Measurements from ENCODE around the gene DNAAF9. TPM values are rescaled to one million over a fixed set of nuclear protein-coding genes. Genes with fewer than 3 reads are reported as not detected.

The DNAAF9 gene
- total RNA-seq, 2 experiments from 2014 or later = 1.8 to 2.2 TPM

GRCh38 chr20:3407771-3408637, 535 bp upstream of the DNAAF9 start:
- CTCF ChIA-PET = no interaction called here
- intact Hi-C loops (cut with micrococcal nuclease) = loop anchor here (1.0 to 5.0 kb wide), 3 partner anchors 12 to 64 kb away; partner anchors contain the start of gene ATRN
- H3K9me3 Mint-ChIP-seq = no peaks in the 10 kb centered on the region

GRCh38 chr20:3406481-3407039, 909 bp downstream of the DNAAF9 start:
- peaks cover 34% of the 10 kb centered on the region for H3K4me1 Mint-ChIP-seq (ENCODE audit: low read depth)
- DNase-seq = no peak
- peak overlapping the region; percentile 84 for H3K4me3 Mint-ChIP-seq
- CTCF ChIA-PET = interaction anchor here (0.9 kb wide), 1 partner anchor 23 kb away, joined by 3 read pairs; no protein-coding TSS in a partner anchor
- no peaks in the 10 kb centered on the region for H3K27me3 Mint-ChIP-seq
- H3K9me3 Mint-ChIP-seq = no peaks in the 10 kb centered on the region
- intact Hi-C loops (cut with micrococcal nuclease) = loop anchor here (5.0 kb wide), 1 partner anchor 66 kb away; the partner anchor contains the start of gene ATRN
- H3K27ac Mint-ChIP-seq = peak overlapping the region; percentile 50
- no peaks in the 10 kb centered on the region for H3K36me3 Mint-ChIP-seq
- POLR2A ChIA-PET = no interaction called here

More at GRCh38 chr20:3407771-3408637, 535 bp upstream of the DNAAF9 start:
- Mint-ChIP-seq H3K27ac (peak overlapping the region; percentile 75), H3K4me3 (peak overlapping the region; percentile 84), H3K27me3 (no peaks in the 10 kb centered on the region), H3K4me1 (ENCODE audit: low read depth) (peaks cover 34% of the 10 kb centered on the region), H3K36me3 (no peaks in the 10 kb centered on the region)
- peak; percentile 74 for DNase-seq
- POLR2A ChIA-PET = interaction anchor here (0.6 to 1.5 kb wide), 4 partner anchors 12 to 62 kb away, joined by 3 to 5 read pairs (median 4); partner anchors contain the start of gene ATRN

GRCh38 chr20:3405696-3406358, 1.6 kb downstream of the DNAAF9 start:
- H3K27me3 Mint-ChIP-seq = no peaks in the 10 kb centered on the region
- no peak for DNase-seq
- H3K9me3 Mint-ChIP-seq = no peaks in the 10 kb centered on the region
- peaks cover 34% of the 10 kb centered on the region for H3K4me1 Mint-ChIP-seq (ENCODE audit: low read depth)
- H3K36me3 Mint-ChIP-seq = no peaks in the 10 kb centered on the region
- no peak overlapping the region for H3K4me3 Mint-ChIP-seq
- ChIA-PET CTCF (interaction anchor here (0.9 kb wide), 1 partner anchor 23 kb away, joined by 3 read pairs; no protein-coding TSS in a partner anchor), POLR2A (no interaction called here)
- intact Hi-C loops (cut with micrococcal nuclease) = loop anchor here (5.0 kb wide), 1 partner anchor 66 kb away; the partner anchor contains the start of gene ATRN
- H3K27ac Mint-ChIP-seq = no peak overlapping the region

GRCh38 chr20:3405139-3405538, 2.3 kb downstream of the DNAAF9 start:
- Mint-ChIP-seq H3K9me3 (no peaks in the 10 kb centered on the region), H3K27me3 (no peaks in the 10 kb centered on the region), H3K36me3 (no peaks in the 10 kb centered on the region), H3K4me3 (no peak overlapping the region), H3K4me1 (ENCODE audit: low read depth) (peaks cover 34% of the 10 kb centered on the region), H3K27ac (no peak overlapping the region)
- DNase-seq = no peak
- CTCF ChIA-PET = no interaction called here
- intact Hi-C loops (cut with micrococcal nuclease) = loop anchor here (5.0 kb wide), 1 partner anchor 67 kb away; the partner anchor contains the start of gene ATRN
- POLR2A ChIA-PET = no interaction called here

GRCh38 chr20:3404402-3404801, 3.1 kb downstream of the DNAAF9 start:
- H3K9me3 Mint-ChIP-seq = no peaks in the 10 kb centered on the region
- no peak overlapping the region for H3K27ac Mint-ChIP-seq
- ChIA-PET POLR2A (no interaction called here), CTCF (interaction anchor here (0.6 kb wide), 1 partner anchor 162 kb away, joined by 4 read pairs; no protein-coding TSS in a partner anchor)
- no peak overlapping the region for H3K4me3 Mint-ChIP-seq
- DNase-seq = no peak
- intact Hi-C loops (cut with micrococcal nuclease) = no loop called here
- H3K36me3 Mint-ChIP-seq = no peaks in the 10 kb centered on the region
- H3K4me1 Mint-ChIP-seq (ENCODE audit: low read depth) = peaks cover 34% of the 10 kb centered on the region
- no peaks in the 10 kb centered on the region for H3K27me3 Mint-ChIP-seq

- intact Hi-C loops (cut with micrococcal nuclease) = no loop called here
- no peaks in the 10 kb centered on the region for H3K9me3 Mint-ChIP-seq
- H3K27ac Mint-ChIP-seq = no peak overlapping the region
- H3K4me3 Mint-ChIP-seq = no peak overlapping the region
- ChIA-PET CTCF (no interaction called here), POLR2A (no interaction called here)
- no peaks in the 10 kb centered on the region for H3K36me3 Mint-ChIP-seq
- peaks cover 32% of the 10 kb centered on the region for H3K4me1 Mint-ChIP-seq (ENCODE audit: low read depth)
- DNase-seq = no peak
- no peaks in the 10 kb centered on the region for H3K27me3 Mint-ChIP-seq
Measured at GRCh38 chr20:3403741-3404140, 3.7 kb downstream of the DNAAF9 start.

- intact Hi-C loops (cut with micrococcal nuclease) = no loop called here
- Mint-ChIP-seq H3K4me3 (no peak overlapping the region), H3K36me3 (no peaks in the 10 kb centered on the region), H3K4me1 (ENCODE audit: low read depth) (peaks cover 26% of the 10 kb centered on the region), H3K27me3 (no peaks in the 10 kb centered on the region), H3K27ac (no peak overlapping the region), H3K9me3 (no peaks in the 10 kb centered on the region)
- ChIA-PET CTCF (no interaction called here), POLR2A (no interaction called here)
- no peak for DNase-seq
Measured at GRCh38 chr20:3402453-3402852, 5.0 kb downstream of the DNAAF9 start.

- H3K4me1 Mint-ChIP-seq (ENCODE audit: low read depth) = peaks cover 11% of the 10 kb centered on the region
- peaks cover 4% of the 10 kb centered on the region for H3K36me3 Mint-ChIP-seq
- no peaks in the 10 kb centered on the region for H3K27me3 Mint-ChIP-seq
- H3K4me3 Mint-ChIP-seq = no peak overlapping the region
- CTCF ChIA-PET = interaction anchor here (0.6 to 1.0 kb wide), 2 partner anchors 152 to 437 kb away, joined by 3 to 5 read pairs; no protein-coding TSS in a partner anchor
- intact Hi-C loops (cut with micrococcal nuclease) = no loop called here
- peaks cover 10% of the 10 kb centered on the region for H3K9me3 Mint-ChIP-seq
- no peak overlapping the region for H3K27ac Mint-ChIP-seq
- no peak for DNase-seq
- POLR2A ChIA-PET = interaction anchor here (0.6 kb wide), 1 partner anchor 31 kb away, joined by 3 read pairs; no protein-coding TSS in a partner anchor
Measured at GRCh38 chr20:3400260-3401155, 7.0 kb downstream of the DNAAF9 start.

GRCh38 chr20:3398681-3399252, 8.7 kb downstream of the DNAAF9 start:
- peaks cover 10% of the 10 kb centered on the region for H3K9me3 Mint-ChIP-seq
- peaks cover 4% of the 10 kb centered on the region for H3K36me3 Mint-ChIP-seq
- H3K27ac Mint-ChIP-seq = no peak overlapping the region
- ChIA-PET CTCF (interaction anchor here (1.3 kb wide), 1 partner anchor 10 kb away, joined by 4 read pairs; no protein-coding TSS in a partner anchor), POLR2A (no interaction called here)
- DNase-seq = no peak
- H3K4me1 Mint-ChIP-seq (ENCODE audit: low read depth) = no peaks in the 10 kb centered on the region
- H3K4me3 Mint-ChIP-seq = no peak overlapping the region
- H3K27me3 Mint-ChIP-seq = no peaks in the 10 kb centered on the region
- intact Hi-C loops (cut with micrococcal nuclease) = no loop called here

GRCh38 chr20:3396492-3396891, 11.0 kb downstream of the DNAAF9 start:
- Mint-ChIP-seq H3K9me3 (peaks cover 10% of the 10 kb centered on the region), H3K36me3 (peaks cover 4% of the 10 kb centered on the region), H3K4me1 (ENCODE audit: low read depth) (no peaks in the 10 kb centered on the region), H3K27me3 (no peaks in the 10 kb centered on the region), H3K4me3 (no peak overlapping the region), H3K27ac (no peak overlapping the region)
- no peak for DNase-seq
- intact Hi-C loops (cut with micrococcal nuclease) = no loop called here
- ChIA-PET POLR2A (no interaction called here), CTCF (no interaction called here)

- POLR2A ChIA-PET = no interaction called here
- intact Hi-C loops (cut with micrococcal nuclease) = no loop called here
- peaks cover 10% of the 10 kb centered on the region for H3K9me3 Mint-ChIP-seq
- H3K27ac Mint-ChIP-seq = no peak overlapping the region
- CTCF ChIA-PET = no interaction called here
- H3K4me1 Mint-ChIP-seq (ENCODE audit: low read depth) = peaks cover 3% of the 10 kb centered on the region
- H3K4me3 Mint-ChIP-seq = no peak overlapping the region
- DNase-seq = no peak
- H3K27me3 Mint-ChIP-seq = no peaks in the 10 kb centered on the region
- peaks cover 4% of the 10 kb centered on the region for H3K36me3 Mint-ChIP-seq
Measured at GRCh38 chr20:3392756-3393155, 14.7 kb downstream of the DNAAF9 start.
